ENCODE data around the gene NOL6. TPM values are rescaled to one million over a fixed set of nuclear protein-coding genes. Genes with fewer than 3 reads are reported as not detected.
"Not testable (repeated sequence)": the region's sequence is repeated elsewhere in the genome, so short reads cannot be mapped to it uniquely, and the experiment has no call there.

The NOL6 gene
- total and polyA plus RNA-seq, 4 donors = 14.4 to 42.5 (median 32.1) TPM

- Histone ChIP-seq H3K9ac (ENCODE audit: insufficient read depth in 1 of 2, low read length in 2 of 2) (no peak overlapping the region), H3K4me3 (no peak overlapping the region), H3K36me3 (ENCODE audit: control insufficient read depth in 4 of 4, insufficient read depth in 4 of 4, low read length in 4 of 4) (no peaks in the 10 kb centered on the region), H3K27ac (ENCODE audit: low read depth in 1 of 2, low read length in 1 of 2) (no peak overlapping the region), H3K4me1 (ENCODE audit: control insufficient read depth in 5 of 5, insufficient read depth in 5 of 5, low read length in 5 of 5) (no peaks in the 10 kb centered on the region), H3K9me3 (ENCODE audit: control insufficient read depth in 4 of 4, insufficient read depth in 3 of 4, low read length in 3 of 4) (no peaks in the 10 kb centered on the region), H3K27me3 (ENCODE audit: control insufficient read depth in 3 of 3, insufficient read depth in 3 of 3, low read length in 2 of 3) (no peaks in the 10 kb centered on the region)
- ATAC-seq (ENCODE audit: insufficient read depth, low FRiP score) (no peak), DNase-seq (no peak)
- no peak for TF ChIP-seq CTCF (IDR thresholded peaks at IDR 0.05; ENCODE audit: control extremely low read depth, extremely low read depth)
- 67 to 84% methylated on average over 3 of the region's 3 CpGs for WGBS, 2 donors
Measured at GRCh38 chr9:33429256-33429985, 44.3 kb downstream of the NOL6 start.

DNA sequence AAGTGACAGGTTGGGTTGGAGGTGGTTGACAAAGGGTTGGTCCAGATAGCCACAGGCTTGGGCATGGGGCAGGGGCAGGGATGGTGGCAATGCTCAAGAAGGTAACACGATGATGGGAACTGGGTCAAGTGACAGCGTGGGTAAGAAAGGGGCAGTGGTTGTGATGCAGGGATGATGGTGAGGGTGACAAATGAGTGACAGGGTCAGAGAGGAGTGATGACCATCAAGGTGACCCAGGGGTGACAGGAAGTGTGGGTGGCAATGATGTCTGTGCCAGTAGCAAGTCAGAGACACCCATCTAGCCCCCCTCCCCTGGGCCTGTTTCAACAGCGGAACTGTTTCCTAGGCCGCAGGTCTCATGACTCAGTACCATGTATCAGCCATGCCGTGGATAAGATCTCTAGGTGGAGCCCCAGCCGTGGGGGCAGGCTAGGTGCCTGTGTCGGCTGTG lies 46.9 kb downstream of the NOL6 start:
- 88 to 93% methylated on average over 7 of the region's 7 CpGs for WGBS, 2 donors
- H3K27me3 ChIP-seq (ENCODE audit: control insufficient read depth in 3 of 3, insufficient read depth in 3 of 3, low read length in 2 of 3) = no peaks in the 10 kb centered on the region
- no peak for ATAC-seq (ENCODE audit: insufficient read depth, low FRiP score)

DNA sequence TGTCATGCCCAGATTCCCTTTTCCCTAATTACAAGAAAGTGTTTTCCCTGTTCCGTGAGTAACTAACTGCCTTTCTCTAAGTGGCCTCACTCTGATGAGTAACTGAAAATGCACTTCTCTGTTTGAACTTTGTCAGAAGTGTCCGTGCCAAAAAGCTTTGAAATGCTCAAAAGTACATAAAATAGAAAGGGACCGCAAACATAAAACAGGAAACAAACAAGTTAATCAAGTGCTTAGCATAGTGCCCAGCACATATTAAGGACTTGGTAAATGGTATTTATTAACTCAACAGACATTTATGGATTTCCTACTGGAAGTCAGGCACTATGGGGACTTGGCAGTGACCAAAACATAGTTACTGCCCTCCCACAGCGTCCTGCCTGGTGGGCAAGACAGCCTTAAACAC lies 48.6 kb downstream of the NOL6 start:
- DNase-seq = no peak
- Histone ChIP-seq H3K9me3 (ENCODE audit: control insufficient read depth in 4 of 4, insufficient read depth in 3 of 4, low read length in 3 of 4) (no peaks in the 10 kb centered on the region), H3K4me1 (ENCODE audit: control insufficient read depth in 5 of 5, insufficient read depth in 5 of 5, low read length in 5 of 5) (no peaks in the 10 kb centered on the region), H3K27me3 (ENCODE audit: control insufficient read depth in 3 of 3, insufficient read depth in 3 of 3, low read length in 2 of 3) (no peaks in the 10 kb centered on the region), H3K36me3 (ENCODE audit: control insufficient read depth in 4 of 4, insufficient read depth in 4 of 4, low read length in 4 of 4) (no peaks in the 10 kb centered on the region), H3K27ac (ENCODE audit: low read depth in 1 of 2, low read length in 1 of 2) (peak overlapping the region in 1 of 2 donors; percentile 62), H3K4me3 (no peak overlapping the region), H3K9ac (ENCODE audit: insufficient read depth in 1 of 2, low read length in 2 of 2) (no peak overlapping the region)
- no peak for TF ChIP-seq CTCF (IDR thresholded peaks at IDR 0.05; ENCODE audit: control extremely low read depth, extremely low read depth)
- ATAC-seq (ENCODE audit: insufficient read depth, low FRiP score) = peak; percentile 66
- WGBS, 2 donors = 64 to 74% methylated on average over 4 of the region's 4 CpGs

More for the DNA sequence above, 46.9 kb downstream of the NOL6 start:
- Histone ChIP-seq H3K36me3 (ENCODE audit: control insufficient read depth in 4 of 4, insufficient read depth in 4 of 4, low read length in 4 of 4) (no peaks in the 10 kb centered on the region), H3K4me3 (no peak overlapping the region), H3K9ac (ENCODE audit: insufficient read depth in 1 of 2, low read length in 2 of 2) (no peak overlapping the region), H3K9me3 (ENCODE audit: control insufficient read depth in 4 of 4, insufficient read depth in 3 of 4, low read length in 3 of 4) (no peaks in the 10 kb centered on the region), H3K4me1 (ENCODE audit: control insufficient read depth in 5 of 5, insufficient read depth in 5 of 5, low read length in 5 of 5) (no peaks in the 10 kb centered on the region), H3K27ac (ENCODE audit: low read depth in 1 of 2, low read length in 1 of 2) (no peak overlapping the region)
- TF ChIP-seq CTCF (IDR thresholded peaks at IDR 0.05; ENCODE audit: control extremely low read depth, extremely low read depth) = no peak
- DNase-seq = no peak

DNA sequence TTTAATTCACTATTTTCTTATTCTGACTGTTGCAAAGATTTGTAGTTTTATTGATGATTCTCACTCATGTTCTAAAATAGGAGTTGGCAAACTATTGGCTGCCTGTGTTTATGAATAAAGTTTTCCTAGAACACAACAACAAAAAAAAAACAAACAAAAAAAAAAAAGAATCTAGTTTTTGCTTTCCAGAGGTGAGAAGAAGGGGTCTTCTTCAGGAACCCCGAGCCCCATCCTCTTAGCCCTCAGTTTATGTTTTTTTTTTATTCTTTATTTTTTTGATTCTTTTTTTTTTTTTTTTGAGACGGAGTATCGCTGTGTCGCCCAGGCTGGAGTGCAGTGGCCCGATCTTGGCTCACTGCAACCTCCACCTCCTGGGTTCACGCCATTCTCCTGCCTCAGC lies 49.2 kb downstream of the NOL6 start:
- H3K4me1 ChIP-seq (ENCODE audit: control insufficient read depth in 5 of 5, insufficient read depth in 5 of 5, low read length in 5 of 5); H3K9ac ChIP-seq (ENCODE audit: insufficient read depth in 1 of 2, low read length in 2 of 2); H3K27ac ChIP-seq (ENCODE audit: low read depth in 1 of 2, low read length in 1 of 2); H3K27me3 ChIP-seq (ENCODE audit: control insufficient read depth in 3 of 3, insufficient read depth in 3 of 3, low read length in 2 of 3); ATAC-seq (ENCODE audit: insufficient read depth, low FRiP score); H3K36me3 ChIP-seq (ENCODE audit: control insufficient read depth in 4 of 4, insufficient read depth in 4 of 4, low read length in 4 of 4); H3K4me3 ChIP-seq; DNase-seq; H3K9me3 ChIP-seq (ENCODE audit: control insufficient read depth in 4 of 4, insufficient read depth in 3 of 4, low read length in 3 of 4): not testable (repeated sequence)
- WGBS, 2 donors = 86 to 93% methylated on average over 6 of the region's 6 CpGs

GRCh38 chr9:33424043-33424442 lies 49.7 kb downstream of the NOL6 start:
- H3K36me3 ChIP-seq (ENCODE audit: control insufficient read depth in 4 of 4, insufficient read depth in 4 of 4, low read length in 4 of 4); H3K4me1 ChIP-seq (ENCODE audit: control insufficient read depth in 5 of 5, insufficient read depth in 5 of 5, low read length in 5 of 5); ATAC-seq (ENCODE audit: insufficient read depth, low FRiP score); H3K9me3 ChIP-seq (ENCODE audit: control insufficient read depth in 4 of 4, insufficient read depth in 3 of 4, low read length in 3 of 4); H3K4me3 ChIP-seq; H3K9ac ChIP-seq (ENCODE audit: insufficient read depth in 1 of 2, low read length in 2 of 2); DNase-seq; H3K27ac ChIP-seq (ENCODE audit: low read depth in 1 of 2, low read length in 1 of 2); H3K27me3 ChIP-seq (ENCODE audit: control insufficient read depth in 3 of 3, insufficient read depth in 3 of 3, low read length in 2 of 3): not testable (repeated sequence)
- 68 to 91% methylated on average over 3 to 7 of the region's 7 CpGs for WGBS, 2 donors

All from lung (tissue), 12 donors.